UCSD-AML1 (cell line): ENCODE results near the gene TLCD5.

Source experiments
- DNase-seq: peaks from one replicate; lab custom pipeline; 2025; ENCODE audit not compliant: unreplicated experiment; lab: John Stamatoyannopoulos, UW

Gene TLCD5

GRCh38 chr11:120335908-120336640 is 11.0 kb downstream of the TLCD5 start, which contains the start of gene ARHGEF12:
TSS of gene ARHGEF12 (plus strand) at chr11:120336413. CDS start at chr11:120337244, 831 bp downstream.
- DNase-seq, result peak; percentile 92

GRCh38 chr11:120336641-120337354 is 11.7 kb downstream of the TLCD5 start:
- peak; percentile 66 for DNase-seq

- no peak for DNase-seq
Measured at GRCh38 chr11:120337355-120338106, 12.4 kb downstream of the TLCD5 start.

GRCh38 chr11:120338107-120338933 is 13.2 kb downstream of the TLCD5 start:
- no peak for DNase-seq

- DNase-seq, result no peak
Measured at GRCh38 chr11:120339394-120339890, 14.3 kb downstream of the TLCD5 start.

GRCh38 chr11:120340529-120340928 is 15.4 kb downstream of the TLCD5 start:
- DNase-seq, result no peak

- DNase-seq, result no peak
Measured at GRCh38 chr11:120342226-120342625, 17.1 kb downstream of the TLCD5 start.

GRCh38 chr11:120342678-120343077 is 17.6 kb downstream of the TLCD5 start:
- DNase-seq, result no peak

- no peak for DNase-seq
Measured at GRCh38 chr11:120343429-120343828, 18.3 kb downstream of the TLCD5 start.

GRCh38 chr11:120344302-120345004 is 19.4 kb downstream of the TLCD5 start:
- DNase-seq, result no peak

- no peak for DNase-seq
Measured at GRCh38 chr11:120346233-120346632, 21.1 kb downstream of the TLCD5 start.

- no peak for DNase-seq
Measured at GRCh38 chr11:120350637-120351036, 25.5 kb downstream of the TLCD5 start.

GRCh38 chr11:120352405-120352804 is 27.3 kb downstream of the TLCD5 start:
- DNase-seq, result no peak

- DNase-seq, result no peak
Measured at GRCh38 chr11:120354068-120354467, 29.0 kb downstream of the TLCD5 start.

- DNase-seq, result no peak
Measured at GRCh38 chr11:120354779-120355178, 29.7 kb downstream of the TLCD5 start.

GRCh38 chr11:120357620-120358019 is 32.5 kb downstream of the TLCD5 start:
- no peak for DNase-seq

GRCh38 chr11:120358729-120359128 is 33.6 kb downstream of the TLCD5 start:
- DNase-seq, result no peak

- DNase-seq, result no peak
Measured at GRCh38 chr11:120363436-120363835, 38.3 kb downstream of the TLCD5 start.

- DNase-seq, result no peak
Measured at GRCh38 chr11:120365512-120365911, 40.4 kb downstream of the TLCD5 start.

- DNase-seq, result no peak
Measured at GRCh38 chr11:120372296-120372695, 47.2 kb downstream of the TLCD5 start.
